Endodermal cell (in vitro differentiated cells): ENCODE results near the gene DNTT. TPM values are rescaled to one million over a fixed set of nuclear protein-coding genes. Genes with fewer than 3 reads are reported as not detected.

Source experiments
- DNase-seq: peaks from one replicate; pipeline ENCODE4 v3.0.0-alpha.2; 2017
- H3K27ac ChIP-seq: 2 replicates; pipeline ENCODE4 v1.5.1; 2013; ENCODE audit warnings: mild to moderate bottlenecking, low read depth, low read length, moderate library complexity
- H3K27me3 ChIP-seq: 2 replicates; pipeline ENCODE4 v1.6.1; 2013; ENCODE audit warnings: mild to moderate bottlenecking, low read length, moderate library complexity; ENCODE audit not compliant: insufficient read depth, control insufficient read depth, poor library complexity, severe bottlenecking
- H3K36me3 ChIP-seq: 2 replicates; pipeline ENCODE4 v1.7.0; 2013; ENCODE audit warnings: mild to moderate bottlenecking, low read length, moderate library complexity; ENCODE audit not compliant: control insufficient read depth, insufficient read depth
- H3K4me1 ChIP-seq: one replicate; pipeline ENCODE4 v1.7.0; 2013; ENCODE audit warnings: low read length; ENCODE audit not compliant: control insufficient read depth, insufficient read depth
- H3K4me3 ChIP-seq: 2 replicates; pipeline ENCODE4 v1.5.1; 2013; ENCODE audit warnings: mild to moderate bottlenecking, low read length, moderate library complexity
- H3K9ac ChIP-seq: 2 replicates; pipeline ENCODE4 v1.6.1; 2013; ENCODE audit warnings: mild to moderate bottlenecking, low read length, moderate library complexity; ENCODE audit not compliant: poor library complexity, severe bottlenecking; ENCODE audit errors: extremely low read depth
- H3K9me3 ChIP-seq: 2 replicates; pipeline ENCODE4 v1.6.1; 2013; ENCODE audit warnings: mild to moderate bottlenecking, low read length, moderate library complexity; ENCODE audit not compliant: control insufficient read depth
- H3K27ac Mint-ChIP-seq: 2 replicates; pipeline ENCODE4 v1.8.0; 2020; ENCODE audit warnings: mixed read lengths
- H3K27me3 Mint-ChIP-seq: 2 replicates; pipeline ENCODE4 v1.8.0; 2021; ENCODE audit warnings: mild to moderate bottlenecking, mixed read lengths; ENCODE audit not compliant: insufficient read depth
- H3K36me3 Mint-ChIP-seq: 2 replicates; pipeline ENCODE4 v1.8.0; 2020; ENCODE audit warnings: low read depth, mixed read lengths
- H3K4me1 Mint-ChIP-seq: 2 replicates; pipeline ENCODE4 v1.8.0; 2020; ENCODE audit warnings: mixed read lengths
- H3K4me3 Mint-ChIP-seq: 2 replicates; pipeline ENCODE4 v1.8.0; 2020; ENCODE audit warnings: mild to moderate bottlenecking, moderate library complexity, mixed read lengths
- H3K9me3 Mint-ChIP-seq: 2 replicates; pipeline ENCODE4 v1.8.0; 2020; ENCODE audit warnings: mild to moderate bottlenecking, mixed read lengths
- WGBS, 2 experiments: methylation state at CpG; one replicate each; pipeline versions ENCODE4 v1.1.5 to v1.1.7; 2013; ENCODE audit warnings: missing lambda C conversion rate in 2 of 2, mixed read lengths in 1 of 2; ENCODE audit not compliant: insufficient coverage in 1 of 2, insufficient read length in 1 of 2; 5-methylcytosine and 5-hydroxymethylcytosine counted together
- total RNA-seq, 2 donors: library from RNA; stranded (reverse); fragmentation: NEBNext Ultra II Directional in 1 of 2; extraction: Animal tissue kit (Norgen Biotek cat#: 25700) in 1 of 2; gene quantifications; 2 replicates in 1 of 2; 3 replicates in 1 of 2; pipeline ENCODE4 v1.2.1, GENCODE V29; 2021
- TF ChIP-seq, protein P1 (sequence below): fragments of 200-600 bp; sonication (generic); conservative IDR thresholded peaks from 2 replicates; pipeline ENCODE4 v1.5.0; 2021; ENCODE audit warnings: antibody characterized with exemption, mild to moderate bottlenecking

DNTT gene
- total RNA-seq, 2 donors from 2014 or later, result not detected

DNA sequence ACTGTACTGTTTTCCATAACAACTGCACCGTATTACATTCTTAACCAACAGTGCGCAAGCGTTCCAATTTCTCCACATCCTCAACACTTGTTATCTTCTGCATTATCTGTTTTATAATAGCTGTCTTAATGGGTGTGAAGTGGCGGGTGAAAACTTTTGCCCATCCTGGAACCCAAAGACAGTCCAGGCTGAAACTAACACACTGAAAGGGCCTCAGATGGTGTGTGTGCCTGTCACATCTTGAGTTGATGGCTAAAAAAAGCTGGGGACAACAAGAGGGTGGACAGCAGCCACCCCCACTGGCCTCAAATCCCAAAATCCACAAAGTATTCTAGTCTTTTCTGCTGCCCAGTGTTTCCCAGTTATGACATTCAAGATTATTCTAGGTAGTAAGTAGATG lies 35.1 kb downstream of the DNTT start:
- H3K36me3 Mint-ChIP-seq, result no peaks in the 10 kb centered on the region
- H3K4me3 Mint-ChIP-seq, result no peak overlapping the region
- H3K9me3 ChIP-seq, result no peaks in the 10 kb centered on the region
- H3K27me3 ChIP-seq, result no peaks in the 10 kb centered on the region
- WGBS, 2 experiments, result 80 to 98% methylated on average over 2 to 4 of the region's 4 CpGs
- peaks cover 2% of the 10 kb centered on the region for H3K4me1 ChIP-seq
- H3K9ac ChIP-seq, result no peak overlapping the region
- H3K4me3 ChIP-seq, result no peak overlapping the region
- no peak overlapping the region for H3K27ac Mint-ChIP-seq
- no peaks in the 10 kb centered on the region for H3K9me3 Mint-ChIP-seq
- peaks cover 16% of the 10 kb centered on the region for H3K4me1 Mint-ChIP-seq
- H3K27me3 Mint-ChIP-seq, result peaks cover 8% of the 10 kb centered on the region
- no peaks in the 10 kb centered on the region for H3K36me3 ChIP-seq
- H3K27ac ChIP-seq, result no peak overlapping the region
- DNase-seq, result no peak
- TF ChIP-seq, protein P1, sequence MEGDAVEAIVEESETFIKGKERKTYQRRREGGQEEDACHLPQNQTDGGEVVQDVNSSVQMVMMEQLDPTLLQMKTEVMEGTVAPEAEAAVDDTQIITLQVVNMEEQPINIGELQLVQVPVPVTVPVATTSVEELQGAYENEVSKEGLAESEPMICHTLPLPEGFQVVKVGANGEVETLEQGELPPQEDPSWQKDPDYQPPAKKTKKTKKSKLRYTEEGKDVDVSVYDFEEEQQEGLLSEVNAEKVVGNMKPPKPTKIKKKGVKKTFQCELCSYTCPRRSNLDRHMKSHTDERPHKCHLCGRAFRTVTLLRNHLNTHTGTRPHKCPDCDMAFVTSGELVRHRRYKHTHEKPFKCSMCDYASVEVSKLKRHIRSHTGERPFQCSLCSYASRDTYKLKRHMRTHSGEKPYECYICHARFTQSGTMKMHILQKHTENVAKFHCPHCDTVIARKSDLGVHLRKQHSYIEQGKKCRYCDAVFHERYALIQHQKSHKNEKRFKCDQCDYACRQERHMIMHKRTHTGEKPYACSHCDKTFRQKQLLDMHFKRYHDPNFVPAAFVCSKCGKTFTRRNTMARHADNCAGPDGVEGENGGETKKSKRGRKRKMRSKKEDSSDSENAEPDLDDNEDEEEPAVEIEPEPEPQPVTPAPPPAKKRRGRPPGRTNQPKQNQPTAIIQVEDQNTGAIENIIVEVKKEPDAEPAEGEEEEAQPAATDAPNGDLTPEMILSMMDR, result no peak

- Histone ChIP-seq H3K27me3 (no peaks in the 10 kb centered on the region), H3K9ac (no peak overlapping the region), H3K4me3 (no peak overlapping the region), H3K36me3 (no peaks in the 10 kb centered on the region), H3K4me1 (peaks cover 2% of the 10 kb centered on the region), H3K9me3 (peaks cover under 1% of the 10 kb centered on the region), H3K27ac (no peak overlapping the region)
- peaks cover 3% of the 10 kb centered on the region for H3K9me3 Mint-ChIP-seq
- no peak overlapping the region for H3K27ac Mint-ChIP-seq
- TF ChIP-seq, protein P1, result peak; percentile 95
- peaks cover 14% of the 10 kb centered on the region for H3K4me1 Mint-ChIP-seq
- no peak overlapping the region for H3K4me3 Mint-ChIP-seq
- peaks cover 8% of the 10 kb centered on the region for H3K27me3 Mint-ChIP-seq
- peak; percentile 85 for DNase-seq
- H3K36me3 Mint-ChIP-seq, result no peaks in the 10 kb centered on the region
- 36 to 48% methylated on average over 4 to 7 of the region's 7 CpGs for WGBS, 2 experiments
Observed at GRCh38 chr10:96339956-96340904, 36.0 kb downstream of the DNTT start.

GRCh38 chr10:96341219-96342182 lies 37.3 kb downstream of the DNTT start:
- Mint-ChIP-seq H3K27me3 (peaks cover 8% of the 10 kb centered on the region), H3K36me3 (peaks cover 3% of the 10 kb centered on the region), H3K4me3 (no peak overlapping the region), H3K9me3 (peaks cover 16% of the 10 kb centered on the region), H3K27ac (peak overlapping the region; percentile 69), H3K4me1 (peaks cover 14% of the 10 kb centered on the region)
- Histone ChIP-seq H3K9me3 (peaks cover 13% of the 10 kb centered on the region), H3K4me3 (no peak overlapping the region), H3K36me3 (no peaks in the 10 kb centered on the region), H3K4me1 (peaks cover 2% of the 10 kb centered on the region), H3K27me3 (no peaks in the 10 kb centered on the region), H3K27ac (no peak overlapping the region), H3K9ac (no peak overlapping the region)
- 52 to 57% methylated on average over 3 to 5 of the region's 5 CpGs for WGBS, 2 experiments
- TF ChIP-seq, protein P1, result no peak
- DNase-seq, result peak; percentile 84
